ENCODE data around the gene FGD4.

FGD4 gene

DNA sequence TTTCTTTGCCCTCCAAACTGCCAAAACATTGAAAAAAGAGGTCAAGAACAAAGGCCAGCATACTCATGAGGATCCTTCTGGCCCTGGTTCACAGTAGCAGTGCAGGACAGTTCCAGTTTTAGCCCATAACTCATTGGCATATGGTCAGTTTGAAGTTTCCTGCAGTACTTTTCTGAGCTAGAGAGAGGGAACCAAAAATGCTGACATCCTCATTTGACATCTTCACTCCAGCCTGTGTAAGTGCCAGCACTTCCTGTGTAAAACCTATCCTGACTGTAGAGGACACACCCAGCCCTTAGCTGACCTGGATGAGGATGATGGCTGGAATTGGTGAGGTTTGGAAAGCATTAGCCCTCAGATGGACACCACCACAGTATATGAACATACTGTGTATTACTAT, 84.1 kb downstream of the FGD4 start:
- no peak for DNase-seq (ENCODE audit: low read depth, low spot score)
- TF ChIP-seq CTCF (IDR thresholded peaks at IDR 0.05; ENCODE audit: insufficient read depth, low read length, missing control alignments): no peak
- ChIA-PET POLR2A (no interaction called here), CTCF (interaction anchor here (1.0 to 1.3 kb wide), 2 partner anchors 28 to 189 kb away, joined by 3 to 4 read pairs; no protein-coding TSS in a partner anchor)
- H3K4me3 ChIP-seq (ENCODE audit: low read depth, low read length): no peak overlapping the region

- ChIA-PET CTCF (interaction anchor here (1.0 to 1.3 kb wide), 2 partner anchors 28 to 188 kb away, joined by 3 to 4 read pairs; no protein-coding TSS in a partner anchor), POLR2A (no interaction called here)
- TF ChIP-seq CTCF (IDR thresholded peaks at IDR 0.05; ENCODE audit: insufficient read depth, low read length, missing control alignments): no peak
- no peak for DNase-seq (ENCODE audit: low read depth, low spot score)
- H3K4me3 ChIP-seq (ENCODE audit: low read depth, low read length): no peak overlapping the region
Observed at GRCh38 chr12:32483993-32484392, 84.6 kb downstream of the FGD4 start.

DNA sequence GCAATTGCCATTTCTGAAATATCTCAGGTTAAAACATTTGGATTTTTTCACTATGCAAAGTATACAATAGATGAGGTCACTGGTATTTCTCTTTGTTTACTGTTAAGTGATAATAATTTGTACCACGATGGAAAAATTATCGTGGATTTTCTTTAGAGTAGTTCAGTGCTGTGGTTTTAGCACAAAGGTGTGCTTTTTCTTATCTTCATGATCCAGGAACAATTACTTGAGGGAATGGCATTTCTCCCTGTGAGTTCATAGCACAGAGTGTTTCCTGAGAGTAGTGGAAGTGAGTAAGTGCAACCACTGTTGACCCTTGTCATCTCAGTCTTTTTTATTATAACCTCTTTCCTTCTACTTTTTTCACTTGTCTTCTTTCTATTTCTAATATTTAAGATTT, 86.8 kb downstream of the FGD4 start:
- no peak for TF ChIP-seq CTCF (IDR thresholded peaks at IDR 0.05; ENCODE audit: insufficient read depth, low read length, missing control alignments)
- H3K4me3 ChIP-seq (ENCODE audit: low read depth, low read length): no peak overlapping the region
- POLR2A ChIA-PET: no interaction called here
- CTCF ChIA-PET: interaction anchor here (1.0 kb wide), 1 partner anchor 59 kb away, joined by 3 read pairs; no protein-coding TSS in a partner anchor
- no peak for DNase-seq (ENCODE audit: low read depth, low spot score)

- H3K4me3 ChIP-seq (ENCODE audit: low read depth, low read length): no peak overlapping the region
- ChIA-PET POLR2A (no interaction called here), CTCF (no interaction called here)
- no peak for TF ChIP-seq CTCF (IDR thresholded peaks at IDR 0.05; ENCODE audit: insufficient read depth, low read length, missing control alignments)
- no peak for DNase-seq (ENCODE audit: low read depth, low spot score)
Observed at GRCh38 chr12:32488132-32488531, 88.8 kb downstream of the FGD4 start.

DNA sequence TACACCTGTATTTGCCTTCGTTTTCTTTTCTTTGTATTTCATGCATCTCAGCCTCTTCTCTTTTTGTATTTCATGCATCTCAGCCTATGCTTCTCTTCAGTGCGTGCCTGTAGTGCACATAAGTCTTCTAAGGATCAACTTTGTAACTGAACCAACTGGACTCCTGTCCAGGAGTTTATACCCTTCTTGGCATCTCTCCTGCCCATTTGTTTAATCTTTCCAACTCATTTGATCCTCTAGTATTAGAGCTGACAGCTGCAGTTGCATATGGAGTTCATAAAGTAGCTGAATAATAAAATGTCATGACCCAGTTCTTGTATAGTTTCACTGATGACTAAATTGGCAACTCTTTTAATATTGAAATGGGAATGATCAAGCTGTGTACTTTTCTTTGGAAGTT, 89.7 kb downstream of the FGD4 start:
- TF ChIP-seq CTCF (IDR thresholded peaks at IDR 0.05; ENCODE audit: insufficient read depth, low read length, missing control alignments): no peak
- POLR2A ChIA-PET: no interaction called here

GRCh38 chr12:32490801-32491200, 91.4 kb downstream of the FGD4 start:
- ChIA-PET CTCF (no interaction called here), POLR2A (no interaction called here)
- no peak for DNase-seq (ENCODE audit: low read depth, low spot score)
- no peak for TF ChIP-seq CTCF (IDR thresholded peaks at IDR 0.05; ENCODE audit: insufficient read depth, low read length, missing control alignments)
- H3K4me3 ChIP-seq (ENCODE audit: low read depth, low read length): no peak overlapping the region

More for the DNA sequence above, 89.7 kb downstream of the FGD4 start:
- CTCF ChIA-PET: no interaction called here
- no peak for DNase-seq (ENCODE audit: low read depth, low spot score)
- H3K4me3 ChIP-seq (ENCODE audit: low read depth, low read length): no peak overlapping the region
